Breast epithelium (tissue), 4 donors: Measurements from ENCODE around the gene FLCN. TPM values are rescaled to one million over a fixed set of nuclear protein-coding genes. Genes with fewer than 3 reads are reported as not detected.

Experiments
- DNase-seq, 2 donors: peaks; one replicate each; pipeline ENCODE4 v3.0.0-alpha.2; 2019; ENCODE audit warnings: low spot score in 2 of 2
- H3K27ac ChIP-seq, 2 donors: fragments of 200-600 bp; sonication (generic) in 1 of 2; one replicate each; pipeline ENCODE4 v1.5.1; 2016 to 2019; ENCODE audit warnings: mild to moderate bottlenecking in 1 of 2
- H3K27me3 ChIP-seq, 2 donors: fragments of 200-600 bp; sonication (generic) in 1 of 2; one replicate each; pipeline versions ENCODE4 v1.5.1 to v1.6.0; 2017 to 2019; ENCODE audit warnings: control low read depth in 1 of 2, mild to moderate bottlenecking in 1 of 2
- H3K36me3 ChIP-seq: fragments of 200-600 bp; one replicate; pipeline ENCODE4 v1.5.1; 2019
- H3K4me1 ChIP-seq, 2 donors: fragments of 200-600 bp; sonication (generic); one replicate each; pipeline ENCODE4 v1.5.1; 2016 to 2019; ENCODE audit warnings: control low read depth in 1 of 2
- H3K4me3 ChIP-seq, 3 donors: fragments of 200-600 bp; sonication (generic); 1 replicate in 2 of 3; 2 replicates in 1 of 3; pipeline ENCODE4 v1.5.1; 2016 to 2019; ENCODE audit warnings: mild to moderate bottlenecking in 3 of 3, moderate library complexity in 2 of 3
- H3K9me3 ChIP-seq, 2 donors: fragments of 200-600 bp; sonication (generic) in 1 of 2; one replicate each; pipeline ENCODE4 v1.5.1; 2016 to 2019; ENCODE audit warnings: control low read depth in 1 of 2
- CTCF ChIP-seq, 3 donors: fragments of 450-650 bp; IDR thresholded peaks; one replicate each; pipeline ENCODE4 v1.5.1; 2016 to 2017; ENCODE audit warnings: antibody characterized with exemption in 3 of 3, mild to moderate bottlenecking in 3 of 3, moderate library complexity in 3 of 3
- POLR2A ChIP-seq: fragments of 450-650 bp; IDR thresholded peaks from one replicate; pipeline ENCODE4 v1.6.1; 2016; ENCODE audit warnings: antibody characterized with exemption, mild to moderate bottlenecking, moderate library complexity
- POLR2AphosphoS5 ChIP-seq, 3 donors: sonication (generic); formaldehyde crosslinking; IDR thresholded peaks; one replicate each; pipeline ENCODE4 v1.6.1; 2017; ENCODE audit warnings: antibody characterized with exemption in 3 of 3
- intact Hi-C: fragments of 100-400 bp; cut with DNase I; formaldehyde crosslinking; loops from one replicate; pipeline ENCODE4 v1.15.1; 2023; ENCODE audit warnings: low total_unique reads
- total RNA-seq, 3 donors: library from RNA; depleted of rRNA; stranded (reverse); fragments of >200 nt; gene quantifications; one replicate each; pipeline ENCODE4 v1.1.0, GENCODE V29; 2016

Gene FLCN
- total RNA-seq, 3 donors from 2014 or later = 39.7 to 61.1 (median 57.0) TPM

- DNase-seq = peak in 1 of 2 donors; percentile 65
- Histone ChIP-seq H3K4me3 (no peak overlapping the region), H3K36me3 (no peaks in the 10 kb centered on the region), H3K4me1 (no peaks in the 10 kb centered on the region), H3K27me3 (no peaks in the 10 kb centered on the region), H3K9me3 (no peaks in the 10 kb centered on the region), H3K27ac (peak overlapping the region; percentile 33 to 63)
- TF ChIP-seq POLR2A (no peak), CTCF (IDR thresholded peaks at IDR 0.05) (no peak), POLR2AphosphoS5 (IDR thresholded peaks at IDR 0.05) (no peak)
- intact Hi-C loops = loop anchor here (1.0 kb wide), 1 partner anchor 10 kb away; no protein-coding TSS in a partner anchor
These were observed 66.5 kb downstream of the FLCN start for GRCh38 chr17:17170346-17170985.

GRCh38 chr17:17169396-17169795 is 67.6 kb downstream of the FLCN start:
- intact Hi-C loops = no loop called here
- Histone ChIP-seq H3K4me3 (no peak overlapping the region), H3K9me3 (no peaks in the 10 kb centered on the region), H3K27me3 (no peaks in the 10 kb centered on the region), H3K27ac (no peak overlapping the region), H3K36me3 (no peaks in the 10 kb centered on the region), H3K4me1 (no peaks in the 10 kb centered on the region)
- no peak for DNase-seq
- TF ChIP-seq CTCF (IDR thresholded peaks at IDR 0.05) (no peak), POLR2A (no peak), POLR2AphosphoS5 (IDR thresholded peaks at IDR 0.05) (no peak)

- DNase-seq = no peak
- Histone ChIP-seq H3K27ac (no peak overlapping the region), H3K4me1 (no peaks in the 10 kb centered on the region), H3K36me3 (no peaks in the 10 kb centered on the region), H3K27me3 (no peaks in the 10 kb centered on the region), H3K4me3 (no peak overlapping the region), H3K9me3 (no peaks in the 10 kb centered on the region)
- intact Hi-C loops = no loop called here
- TF ChIP-seq CTCF (IDR thresholded peaks at IDR 0.05) = no peak
- TF ChIP-seq POLR2AphosphoS5 (IDR thresholded peaks at IDR 0.05) = no peak
- TF ChIP-seq POLR2A = no peak
These were observed 68.6 kb downstream of the FLCN start for GRCh38 chr17:17168401-17168800.

- Histone ChIP-seq H3K4me1 (no peaks in the 10 kb centered on the region), H3K27me3 (no peaks in the 10 kb centered on the region), H3K4me3 (no peak overlapping the region), H3K36me3 (no peaks in the 10 kb centered on the region), H3K27ac (no peak overlapping the region), H3K9me3 (no peaks in the 10 kb centered on the region)
- TF ChIP-seq POLR2AphosphoS5 (IDR thresholded peaks at IDR 0.05) (no peak), CTCF (IDR thresholded peaks at IDR 0.05) (no peak), POLR2A (no peak)
- intact Hi-C loops = no loop called here
- DNase-seq = no peak
These were observed 69.0 kb downstream of the FLCN start for GRCh38 chr17:17167986-17168385.

GRCh38 chr17:17167356-17167755 is 69.6 kb downstream of the FLCN start:
- no peaks in the 10 kb centered on the region for H3K4me1 ChIP-seq
- DNase-seq = no peak
- H3K27me3 ChIP-seq = no peaks in the 10 kb centered on the region
- no peaks in the 10 kb centered on the region for H3K9me3 ChIP-seq
- no peaks in the 10 kb centered on the region for H3K36me3 ChIP-seq
- TF ChIP-seq POLR2AphosphoS5 (IDR thresholded peaks at IDR 0.05) = no peak
- TF ChIP-seq POLR2A = no peak
- TF ChIP-seq CTCF (IDR thresholded peaks at IDR 0.05) = no peak
- no peak overlapping the region for H3K4me3 ChIP-seq
- no peak overlapping the region for H3K27ac ChIP-seq
- intact Hi-C loops = no loop called here
